GM10847 (cell line): ENCODE measurements around the gene SGSM2.

Experiments
- POLR2A ChIP-seq: IDR thresholded peaks from 2 replicates; pipeline ENCODE4 v1.6.1; 2011; ENCODE audit not compliant: insufficient read length; ENCODE audit errors: extremely low read depth

The SGSM2 gene

DNA sequence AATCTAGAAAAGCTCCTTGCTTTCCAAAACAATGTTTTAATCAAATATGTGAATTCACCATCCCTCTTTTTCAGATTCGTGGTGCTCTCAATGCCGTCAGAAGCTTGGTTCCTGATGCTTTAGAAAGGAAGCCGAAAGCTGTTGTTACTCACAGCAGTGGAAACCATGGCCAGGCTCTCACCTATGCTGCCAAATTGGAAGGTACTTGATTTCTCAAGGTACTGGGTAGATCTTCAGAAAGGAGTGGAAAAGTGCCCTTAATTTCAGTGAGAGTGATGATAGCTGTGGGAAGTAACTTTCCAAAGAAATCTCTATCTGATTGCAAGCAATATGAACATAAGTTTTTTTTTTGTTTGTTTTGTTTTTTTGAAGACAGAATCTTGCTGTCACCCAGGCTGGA, 19.5 kb upstream of the SGSM2 start:
- no peak for TF ChIP-seq POLR2A

DNA sequence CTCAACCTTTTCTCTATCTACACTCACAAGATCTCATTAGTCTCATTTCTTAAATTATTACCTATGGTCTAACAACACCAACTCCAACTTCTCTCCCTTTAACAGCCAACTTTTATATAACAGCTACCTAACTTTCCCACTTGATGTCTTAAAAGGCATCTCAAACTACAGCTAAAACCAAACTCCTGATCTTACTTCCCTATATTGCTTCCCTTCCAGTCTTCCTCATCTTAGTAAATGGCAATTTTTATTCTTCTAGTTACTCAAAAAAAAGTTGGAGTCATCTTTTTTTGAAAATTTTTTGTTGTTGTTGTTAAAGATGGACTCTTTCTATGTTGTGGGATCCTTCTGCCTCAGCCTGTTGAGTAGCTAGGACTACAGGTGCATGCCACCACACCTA, 18.2 kb upstream of the SGSM2 start:
- no peak for TF ChIP-seq POLR2A

DNA sequence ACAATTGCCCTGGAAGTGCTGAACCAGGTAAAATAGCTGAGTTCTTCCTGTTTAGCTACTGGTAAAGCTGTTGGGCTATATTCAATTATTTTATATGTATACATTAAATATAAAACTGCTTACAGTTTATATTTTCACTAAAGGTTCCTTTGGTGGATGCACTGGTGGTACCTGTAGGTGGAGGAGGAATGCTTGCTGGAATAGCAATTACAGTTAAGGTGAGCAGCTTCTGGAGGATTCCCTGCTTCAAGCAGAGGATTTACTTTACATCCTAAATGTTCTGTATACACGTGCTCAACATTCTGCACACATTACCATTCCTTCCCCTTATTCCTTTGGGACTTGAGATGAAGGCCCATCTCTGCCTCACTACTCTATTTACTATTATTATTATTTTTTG, 15.9 kb upstream of the SGSM2 start:
- no peak for TF ChIP-seq POLR2A

DNA sequence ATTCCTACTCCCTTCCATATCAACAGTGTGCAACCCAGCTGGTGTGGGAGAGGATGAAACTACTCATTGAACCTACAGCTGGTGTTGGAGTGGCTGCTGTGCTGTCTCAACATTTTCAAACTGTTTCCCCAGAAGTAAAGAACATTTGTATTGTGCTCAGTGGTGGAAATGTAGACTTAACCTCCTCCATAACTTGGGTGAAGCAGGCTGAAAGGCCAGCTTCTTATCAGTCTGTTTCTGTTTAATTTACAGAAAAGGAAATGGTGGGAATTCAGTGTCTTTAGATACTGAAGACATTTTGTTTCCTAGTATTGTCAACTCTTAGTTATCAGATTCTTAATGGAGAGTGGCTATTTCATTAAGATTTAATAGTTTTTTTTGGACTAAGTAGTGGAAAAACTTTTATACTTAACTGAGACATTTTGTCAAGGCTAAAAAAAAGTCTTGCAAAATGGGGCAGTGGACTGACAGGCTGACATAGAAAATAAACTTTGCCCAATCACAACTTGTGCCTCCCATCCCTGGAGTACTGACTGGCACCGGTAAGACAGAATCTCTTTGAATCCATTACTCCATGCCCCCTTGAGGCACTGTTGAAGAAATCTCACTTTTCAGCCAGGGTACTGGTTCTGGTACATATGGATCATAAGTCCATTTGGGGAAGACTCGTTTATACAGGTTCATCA, 13.5 kb upstream of the SGSM2 start:
- no peak for TF ChIP-seq POLR2A

DNA sequence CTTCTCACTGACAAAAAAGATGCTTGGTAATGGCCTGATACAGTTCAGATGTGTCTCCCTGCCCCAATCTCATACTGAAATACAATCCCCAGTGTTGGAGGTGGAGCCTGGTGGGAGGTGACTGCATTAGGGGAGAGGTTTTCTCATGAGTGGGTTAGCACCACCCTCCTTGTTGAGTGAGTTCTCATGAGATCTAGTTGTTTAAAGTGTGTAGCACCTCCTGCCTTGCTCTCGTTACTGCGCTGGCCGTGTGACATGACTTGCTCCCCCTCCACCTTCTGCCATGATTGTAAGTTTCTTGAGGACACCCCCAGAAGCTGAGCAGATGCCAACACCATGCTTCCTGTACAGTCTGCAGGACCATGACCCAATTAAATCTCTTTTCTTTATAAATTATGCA, 6.0 kb upstream of the SGSM2 start:
- TF ChIP-seq POLR2A, result no peak

DNA sequence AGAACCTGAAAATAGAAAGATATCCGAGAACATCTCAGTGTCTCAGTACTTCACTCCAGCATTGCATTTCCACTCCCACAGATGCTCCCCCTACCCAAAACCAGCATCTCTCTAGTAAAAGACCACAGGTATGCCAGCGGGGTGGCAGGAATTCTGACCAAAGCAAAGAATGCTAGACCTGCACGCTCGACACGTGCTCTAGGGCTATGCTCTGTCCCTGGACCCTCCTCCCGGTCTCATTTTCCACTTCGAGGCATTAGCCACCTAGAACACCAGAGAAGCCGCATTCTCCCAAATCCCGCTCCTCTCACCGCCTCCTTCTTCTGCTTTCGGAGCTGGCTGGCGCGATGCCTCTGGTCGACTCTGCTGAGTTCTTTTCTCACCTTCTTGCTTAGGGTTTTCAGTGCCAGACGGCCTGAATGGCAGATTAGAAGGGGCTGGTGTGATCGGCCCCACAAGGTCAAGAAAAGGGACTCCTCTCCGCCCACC, 1.5 kb upstream of the SGSM2 start:
- TF ChIP-seq POLR2A, result no peak

DNA sequence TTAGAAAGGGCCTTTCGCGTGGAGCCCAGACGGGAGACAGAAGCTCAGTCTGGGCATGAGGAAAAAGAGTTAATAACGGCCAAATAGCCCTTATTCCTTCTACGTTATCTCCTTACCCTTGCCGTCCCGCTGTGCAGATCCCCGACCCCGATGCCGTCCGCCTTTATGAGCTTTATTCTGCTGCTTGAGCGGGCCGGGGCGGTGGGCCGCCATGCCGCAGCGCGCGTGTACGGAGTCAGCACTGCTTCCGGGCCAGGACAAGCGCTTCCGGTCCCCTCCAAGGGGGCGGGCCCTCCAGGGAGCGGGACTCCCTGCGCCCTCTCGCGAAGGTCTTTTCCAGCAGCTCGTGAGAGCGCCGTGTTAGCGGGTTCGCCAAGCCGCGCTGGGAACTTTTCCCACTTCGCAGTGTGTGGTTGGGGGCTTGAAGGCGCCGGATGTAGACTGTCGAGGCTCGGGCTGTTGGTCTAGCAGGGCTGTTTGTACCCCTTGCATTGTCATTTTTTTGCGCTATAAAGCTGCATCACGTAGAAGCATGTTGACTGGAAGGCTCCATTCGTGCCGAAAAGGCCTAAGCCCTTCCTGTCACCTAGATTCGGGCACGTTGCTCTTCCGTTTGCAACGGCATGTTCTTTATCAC, 968 bp upstream of the SGSM2 start, which contains the start of gene TSR1:
TSR1 (minus strand) TSS at position 243 of the 637 bp plus-strand sequence; CDS start at position 213, 30 bp downstream.
- peak; percentile 86 for TF ChIP-seq POLR2A

DNA sequence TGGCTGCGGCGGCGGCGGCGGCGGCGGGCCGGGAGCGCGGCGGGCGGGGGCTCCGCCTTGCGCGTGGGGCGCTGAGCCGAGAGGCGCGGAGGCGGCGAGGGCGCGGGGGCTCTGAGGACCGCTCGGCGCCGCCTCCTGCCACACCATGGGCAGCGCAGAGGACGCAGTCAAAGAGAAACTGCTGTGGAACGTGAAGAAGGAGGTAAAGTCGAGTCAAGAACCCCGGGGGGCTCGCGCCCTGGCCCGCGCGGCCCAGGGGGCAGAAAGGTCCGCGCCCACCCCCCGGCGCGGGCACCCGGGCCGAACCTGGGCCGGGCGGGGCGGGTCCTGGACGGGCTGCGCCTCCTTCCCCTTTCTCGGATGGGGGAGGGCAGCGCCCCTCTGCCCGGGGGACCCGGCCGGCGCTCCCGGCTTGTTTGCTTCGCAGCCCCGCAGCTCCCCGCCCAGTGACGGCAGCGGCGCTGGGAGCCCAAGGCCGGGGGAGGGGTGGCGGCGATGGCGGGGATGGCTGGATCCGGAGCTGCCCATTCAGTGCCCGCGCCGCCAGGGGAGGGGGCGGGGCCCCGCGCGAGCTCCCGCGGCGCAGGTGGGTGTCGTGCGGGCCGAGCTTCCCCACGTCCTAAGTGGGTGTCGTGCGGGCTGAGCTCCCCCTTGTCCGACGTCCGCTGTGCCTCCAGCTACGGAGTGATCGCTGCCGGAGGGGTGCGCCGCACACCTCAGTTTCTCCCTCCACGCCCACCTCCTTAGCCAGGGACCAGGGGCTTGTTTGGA, 428 bp downstream of the SGSM2 start:
- no peak for TF ChIP-seq POLR2A

DNA sequence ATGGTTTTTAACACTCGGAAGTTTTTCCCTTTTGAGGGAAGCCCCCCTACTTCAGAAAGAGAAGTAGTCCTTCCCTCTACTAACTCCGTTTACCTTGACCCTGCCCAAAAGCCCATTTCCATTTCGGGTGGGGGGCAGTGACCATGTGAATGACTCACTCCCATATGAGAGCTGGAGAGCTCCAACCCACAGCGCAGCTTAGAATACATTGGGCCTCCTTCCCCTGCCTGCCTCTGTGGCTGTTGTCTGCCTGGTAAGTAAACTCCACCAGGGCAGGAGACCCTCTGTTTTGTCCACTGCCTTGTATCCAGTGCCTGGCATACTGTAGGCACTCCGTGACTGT, 985 bp downstream of the SGSM2 start:
- no peak for TF ChIP-seq POLR2A

DNA sequence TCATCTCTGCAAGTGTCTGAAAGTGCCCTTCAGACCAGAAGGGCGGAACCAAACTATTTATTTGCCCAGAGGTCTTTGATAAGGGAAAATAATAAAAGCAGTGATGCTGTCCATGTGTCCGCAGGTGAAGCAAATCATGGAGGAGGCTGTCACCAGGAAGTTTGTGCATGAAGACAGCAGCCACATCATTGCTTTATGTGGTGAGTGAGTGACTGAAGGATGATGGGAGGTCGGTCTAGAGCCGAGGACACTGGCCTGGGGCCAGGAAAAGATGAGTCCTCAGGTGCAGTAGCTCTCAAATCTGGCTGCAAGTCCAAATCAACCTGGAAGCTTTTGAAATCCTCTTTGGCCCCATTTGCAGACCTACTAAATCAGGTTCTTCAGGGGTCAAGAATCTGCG, 6.1 kb downstream of the SGSM2 start:
- TF ChIP-seq POLR2A, result no peak

DNA sequence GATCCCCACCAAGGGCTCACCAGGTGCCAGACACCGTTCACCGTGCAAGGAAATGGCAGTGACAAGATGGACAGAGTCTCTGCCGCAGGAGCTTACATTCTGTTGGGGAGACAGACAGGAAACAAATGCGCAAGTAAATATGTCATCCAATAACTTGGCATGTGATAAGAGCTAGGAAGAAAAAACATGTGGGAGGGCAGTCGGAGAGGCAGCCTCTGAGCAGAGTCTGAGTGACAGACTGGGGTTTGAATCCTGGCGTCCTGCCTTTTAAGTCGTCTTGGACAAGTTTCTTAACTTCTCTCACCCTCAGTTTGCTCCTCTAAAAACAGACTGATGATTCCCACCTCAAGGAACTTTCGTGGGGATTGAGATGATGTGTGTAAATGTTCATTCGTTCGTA, 7.2 kb downstream of the SGSM2 start:
- TF ChIP-seq POLR2A, result no peak

DNA sequence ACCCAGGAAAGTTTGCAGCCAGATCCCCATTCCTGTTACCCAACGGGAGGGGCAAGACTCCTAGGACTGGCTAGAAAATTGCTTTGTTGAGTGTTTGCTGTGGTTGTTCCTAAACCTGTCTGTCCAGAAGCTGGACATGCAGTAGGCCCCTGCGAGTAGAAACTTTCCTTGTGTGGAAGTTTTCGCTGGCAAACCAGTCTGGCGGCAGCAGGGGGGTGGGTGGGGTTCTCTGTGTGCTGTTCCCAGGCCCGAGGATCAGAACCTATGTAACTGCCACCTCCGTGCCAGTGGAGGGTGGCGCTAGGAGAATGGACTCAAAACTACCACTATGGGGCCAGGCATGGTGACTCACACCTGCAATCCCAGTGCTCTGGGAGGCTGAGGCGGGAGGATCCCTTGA, 9.2 kb downstream of the SGSM2 start:
- no peak for TF ChIP-seq POLR2A

DNA sequence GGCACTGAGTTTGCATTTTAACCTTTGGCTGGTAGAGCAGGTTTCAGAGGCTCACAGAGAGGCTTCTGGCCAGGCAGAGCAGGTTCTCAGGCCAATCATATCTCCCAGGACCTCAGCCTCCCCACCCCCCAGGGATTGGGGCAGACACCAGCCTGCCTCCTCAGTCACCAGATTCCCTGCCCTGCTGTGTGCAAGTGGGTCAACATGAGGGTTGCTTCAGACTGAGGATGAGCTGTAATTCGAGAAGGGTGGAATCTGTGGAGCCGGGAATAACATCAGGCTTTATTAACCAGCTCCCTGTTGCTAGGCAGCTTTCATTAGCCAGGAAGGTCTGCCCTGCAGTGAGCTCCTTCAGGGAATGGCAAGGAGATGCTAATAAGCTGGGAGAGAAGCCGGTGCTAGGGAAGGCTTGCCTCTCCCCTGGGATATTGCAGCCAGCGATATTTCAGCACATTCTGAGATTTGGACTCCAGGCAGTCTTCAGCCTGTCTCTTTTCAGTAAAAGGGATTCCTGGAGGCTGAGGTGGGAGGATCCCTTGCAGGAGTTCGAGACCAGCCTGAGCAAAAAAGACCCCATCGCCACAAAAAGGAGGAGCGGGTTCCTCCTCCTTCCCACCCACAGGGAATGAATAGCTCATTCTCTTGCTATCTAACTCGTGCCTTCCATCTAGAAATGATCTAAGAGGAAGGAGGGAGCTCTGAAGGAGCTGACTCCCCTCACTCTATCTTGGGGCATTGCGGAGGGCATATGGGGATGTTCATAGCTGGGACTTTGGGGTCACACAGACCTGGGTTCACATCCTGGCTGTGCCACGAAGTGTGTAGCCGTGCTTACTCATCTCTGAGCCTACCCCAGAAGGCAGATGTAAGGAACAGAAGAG, 10.7 kb downstream of the SGSM2 start:
- no peak for TF ChIP-seq POLR2A

DNA sequence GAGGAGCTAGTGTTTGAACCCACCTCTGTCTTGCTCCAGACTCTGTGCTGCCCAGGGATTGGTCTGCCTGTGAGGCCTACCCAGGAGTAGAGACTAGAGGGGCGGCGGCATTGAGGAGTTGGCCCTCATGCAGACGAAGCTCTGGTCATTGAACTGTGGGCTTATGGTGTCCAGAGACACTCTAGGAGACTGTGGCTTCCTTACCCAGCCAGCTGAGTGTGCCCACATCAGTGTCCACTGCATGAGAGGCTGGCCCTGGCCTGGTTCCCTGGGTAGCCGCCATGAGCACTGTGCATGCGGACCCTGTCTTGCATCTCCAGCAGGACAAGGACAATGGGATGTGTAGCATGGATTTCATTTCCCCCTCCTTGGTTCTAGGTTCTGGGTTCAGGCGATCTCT, 14.0 kb downstream of the SGSM2 start:
- TF ChIP-seq POLR2A, result no peak

DNA sequence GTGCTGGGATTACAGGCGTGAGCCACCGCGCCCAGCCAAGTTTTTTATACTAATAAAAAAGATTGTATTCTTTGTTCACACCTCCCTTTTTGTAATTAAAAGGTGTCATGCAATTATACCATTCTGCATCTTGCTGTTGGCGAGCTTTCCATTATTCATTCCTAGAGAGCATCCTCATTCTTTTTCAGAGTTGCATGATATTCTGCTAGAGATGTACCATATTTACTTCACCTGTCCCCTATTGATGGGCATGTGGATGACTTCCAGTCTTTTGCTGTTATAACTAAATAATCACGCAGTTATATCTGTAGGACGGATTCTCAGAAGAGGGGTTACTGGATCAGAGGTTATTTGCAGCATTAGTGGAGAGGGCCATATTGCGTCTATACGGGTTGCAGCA, 17.0 kb downstream of the SGSM2 start:
- TF ChIP-seq POLR2A, result no peak

DNA sequence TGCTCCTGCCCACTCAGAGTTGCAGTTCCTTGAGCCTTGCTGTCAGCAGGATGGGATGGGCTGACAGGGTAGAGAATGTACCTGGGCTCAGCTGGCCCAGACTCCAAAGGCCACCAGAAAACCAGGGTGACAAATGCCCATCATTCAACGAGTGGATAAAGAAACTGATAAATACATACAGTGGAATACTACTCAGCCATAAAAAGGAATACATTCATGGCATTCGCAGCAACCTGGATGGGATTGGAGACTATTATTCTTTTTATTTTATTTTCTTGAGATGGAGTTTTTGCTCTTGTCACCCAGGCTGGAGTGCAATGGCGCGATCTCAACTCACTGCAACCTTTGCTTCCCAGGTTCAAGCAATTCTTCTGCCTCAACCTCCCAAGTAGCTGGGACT, 19.9 kb downstream of the SGSM2 start:
- TF ChIP-seq POLR2A, result no peak

DNA sequence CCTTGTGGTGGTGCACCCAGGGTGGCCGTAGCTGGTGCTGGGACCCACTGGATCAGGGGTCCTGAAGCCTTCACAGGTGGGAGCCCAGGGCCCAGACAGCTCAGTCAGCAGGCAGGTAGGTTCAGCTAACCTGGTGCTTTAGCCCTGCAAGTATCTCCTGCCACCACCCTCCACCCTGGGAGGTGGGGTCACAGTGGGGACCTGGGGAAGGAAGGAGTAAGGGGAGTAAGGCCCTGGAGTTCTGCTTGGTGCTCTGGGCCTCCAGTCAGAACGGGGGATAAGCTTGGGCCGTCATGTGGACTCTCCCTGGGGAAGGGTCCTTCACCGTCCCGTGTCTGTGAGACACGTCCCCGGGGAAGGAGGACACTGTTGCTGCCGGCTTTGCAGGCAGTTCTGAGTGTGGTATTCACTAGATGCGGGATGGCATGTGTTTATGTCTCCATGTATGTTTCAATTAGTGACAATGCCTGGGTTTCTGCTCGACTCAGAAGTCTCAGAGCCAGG, 20.7 kb downstream of the SGSM2 start:
- TF ChIP-seq POLR2A, result no peak
